ENCODE data around the gene SMURF1. TPM values are rescaled to one million over a fixed set of nuclear protein-coding genes. Genes with fewer than 3 reads are reported as not detected.

SMURF1 gene
- total and polyA plus RNA-seq, 2 donors (not counting 1 experiment from before 2014, with no cell fraction given), result 17.2 to 18.7 TPM

GRCh38 chr7:99089914-99090629 lies 53.8 kb downstream of the SMURF1 start:
- no peak overlapping the region for H3K27ac ChIP-seq (ENCODE audit: insufficient read depth, low read length)
- no peak overlapping the region for H3K4me2 ChIP-seq (ENCODE audit: extremely low read depth, insufficient read depth, low read length)
- H3K4me1 ChIP-seq (ENCODE audit: control insufficient read depth, extremely low read depth, insufficient read depth, low read length), result no peaks in the 10 kb centered on the region
- DNase-seq (ENCODE audit: low read depth in 2 of 2), result no peak
- H4K20me1 ChIP-seq (ENCODE audit: control insufficient read depth, extremely low read depth, insufficient read depth, low read length), result no peaks in the 10 kb centered on the region
- H3K27me3 ChIP-seq (ENCODE audit: control insufficient read depth, insufficient read depth, low read length), result no peaks in the 10 kb centered on the region
- H3K36me3 ChIP-seq (ENCODE audit: control insufficient read depth, insufficient read depth, low read length), result peaks cover 1% of the 10 kb centered on the region
- no peaks in the 10 kb centered on the region for H3K9me3 ChIP-seq (ENCODE audit: control insufficient read depth, insufficient read depth, low read depth, low read length)
- peaks cover 76% of the 10 kb centered on the region for H3K79me2 ChIP-seq (ENCODE audit: control insufficient read depth, insufficient read depth, low read length)
- no peak overlapping the region for H2AFZ ChIP-seq (ENCODE audit: low read length)
- TF ChIP-seq CTCF (conservative IDR thresholded peaks at IDR 0.05 in 1 of 2, IDR thresholded peaks at IDR 0.05 in 1 of 2; ENCODE audit: low read depth in 1 of 2, low read length in 2 of 2), result no peak
- TF ChIP-seq EZH2 (IDR thresholded peaks at IDR 0.05; ENCODE audit: low read length, missing control alignments), result no peak
- no peak overlapping the region for H3K4me3 ChIP-seq (replicated peaks in 1 of 4; ENCODE audit: control extremely low read depth in 1 of 4, insufficient read depth in 1 of 4, low read depth in 3 of 4, low read length in 4 of 4)
- no peak overlapping the region for H3K9ac ChIP-seq (ENCODE audit: insufficient read depth, low read length)

DNA sequence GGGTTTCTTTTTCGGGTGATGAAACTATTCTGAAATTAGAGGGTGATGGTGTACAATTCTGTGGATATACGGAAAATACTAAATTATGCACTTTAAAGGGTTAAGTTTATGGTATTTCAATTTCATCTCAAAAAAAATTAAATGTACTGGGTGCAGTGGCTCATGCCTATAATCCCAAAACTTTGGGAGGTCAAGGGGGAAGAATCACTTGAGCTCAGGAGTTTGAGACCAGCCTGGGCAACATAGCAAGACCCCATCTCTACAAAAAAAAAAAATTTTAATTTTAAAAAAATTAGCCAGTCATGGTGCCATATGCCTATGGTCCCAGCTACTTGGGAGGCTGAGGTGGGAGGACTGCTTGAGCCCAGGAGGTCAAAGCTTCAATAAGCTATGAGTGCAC lies 57.0 kb downstream of the SMURF1 start:
- H3K4me1 ChIP-seq (ENCODE audit: control insufficient read depth, extremely low read depth, insufficient read depth, low read length), result peaks cover 2% of the 10 kb centered on the region
- H3K27me3 ChIP-seq (ENCODE audit: control insufficient read depth, insufficient read depth, low read length), result no peaks in the 10 kb centered on the region
- no peak overlapping the region for H3K4me2 ChIP-seq (ENCODE audit: extremely low read depth, insufficient read depth, low read length)
- no peak overlapping the region for H2AFZ ChIP-seq (ENCODE audit: low read length)
- no peak for DNase-seq (ENCODE audit: low read depth in 2 of 2)
- no peaks in the 10 kb centered on the region for H3K9me3 ChIP-seq (ENCODE audit: control insufficient read depth, insufficient read depth, low read depth, low read length)
- H3K79me2 ChIP-seq (ENCODE audit: control insufficient read depth, insufficient read depth, low read length), result peaks cover 57% of the 10 kb centered on the region
- no peaks in the 10 kb centered on the region for H4K20me1 ChIP-seq (ENCODE audit: control insufficient read depth, extremely low read depth, insufficient read depth, low read length)
- H3K36me3 ChIP-seq (ENCODE audit: control insufficient read depth, insufficient read depth, low read length), result peaks cover 1% of the 10 kb centered on the region
- H3K4me3 ChIP-seq (replicated peaks in 1 of 4; ENCODE audit: control extremely low read depth in 1 of 4, insufficient read depth in 1 of 4, low read depth in 3 of 4, low read length in 4 of 4), result no peak overlapping the region
- H3K9ac ChIP-seq (ENCODE audit: insufficient read depth, low read length), result no peak overlapping the region
- no peak for TF ChIP-seq EZH2 (IDR thresholded peaks at IDR 0.05; ENCODE audit: low read length, missing control alignments)
- no peak for TF ChIP-seq CTCF (conservative IDR thresholded peaks at IDR 0.05 in 1 of 2, IDR thresholded peaks at IDR 0.05 in 1 of 2; ENCODE audit: low read depth in 1 of 2, low read length in 2 of 2)
- no peak overlapping the region for H3K27ac ChIP-seq (ENCODE audit: insufficient read depth, low read length)

DNA sequence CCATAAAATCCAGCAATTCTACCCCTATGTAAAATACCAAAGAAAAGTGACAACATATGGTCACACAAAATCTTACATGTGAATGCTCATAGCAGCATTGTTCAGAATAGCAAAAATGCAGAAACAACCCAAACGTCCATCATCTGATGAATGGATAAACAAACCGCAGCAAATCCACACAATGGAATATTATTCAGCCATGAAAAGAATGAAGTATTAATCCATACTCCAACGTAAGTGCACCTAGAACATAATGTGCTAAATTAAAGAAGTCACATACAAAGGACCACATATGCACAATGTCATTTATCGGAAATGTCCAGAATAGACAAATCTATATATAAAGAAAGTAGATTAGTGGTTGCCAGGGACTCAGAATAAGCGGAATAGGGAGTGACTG lies 57.4 kb downstream of the SMURF1 start:
- Histone ChIP-seq H3K9ac (ENCODE audit: insufficient read depth, low read length) (no peak overlapping the region), H3K27me3 (ENCODE audit: control insufficient read depth, insufficient read depth, low read length) (no peaks in the 10 kb centered on the region), H3K4me2 (ENCODE audit: extremely low read depth, insufficient read depth, low read length) (no peak overlapping the region), H3K4me1 (ENCODE audit: control insufficient read depth, extremely low read depth, insufficient read depth, low read length) (peaks cover 2% of the 10 kb centered on the region), H3K9me3 (ENCODE audit: control insufficient read depth, insufficient read depth, low read depth, low read length) (no peaks in the 10 kb centered on the region), H3K4me3 (replicated peaks in 1 of 4; ENCODE audit: control extremely low read depth in 1 of 4, insufficient read depth in 1 of 4, low read depth in 3 of 4, low read length in 4 of 4) (no peak overlapping the region), H3K79me2 (ENCODE audit: control insufficient read depth, insufficient read depth, low read length) (peaks cover 53% of the 10 kb centered on the region), H4K20me1 (ENCODE audit: control insufficient read depth, extremely low read depth, insufficient read depth, low read length) (no peaks in the 10 kb centered on the region), H2AFZ (ENCODE audit: low read length) (no peak overlapping the region), H3K27ac (ENCODE audit: insufficient read depth, low read length) (no peak overlapping the region), H3K36me3 (ENCODE audit: control insufficient read depth, insufficient read depth, low read length) (peaks cover 1% of the 10 kb centered on the region)
- TF ChIP-seq EZH2 (IDR thresholded peaks at IDR 0.05; ENCODE audit: low read length, missing control alignments), result no peak
- no peak for TF ChIP-seq CTCF (conservative IDR thresholded peaks at IDR 0.05 in 1 of 2, IDR thresholded peaks at IDR 0.05 in 1 of 2; ENCODE audit: low read depth in 1 of 2, low read length in 2 of 2)
- no peak for DNase-seq (ENCODE audit: low read depth in 2 of 2)
